NCI-H1436 treated with DMSO at 0.1 percent for 48 hours (cell line): ENCODE data around the gene SLC49A3.
"Not testable (repeated sequence)": the region's sequence is repeated elsewhere in the genome, so short reads cannot be mapped to it uniquely, and the experiment has no call there.

Source experiments
- DNase-seq: peaks from one replicate; lab custom pipeline; 2025; lab: John Stamatoyannopoulos, UW

The SLC49A3 gene

DNA sequence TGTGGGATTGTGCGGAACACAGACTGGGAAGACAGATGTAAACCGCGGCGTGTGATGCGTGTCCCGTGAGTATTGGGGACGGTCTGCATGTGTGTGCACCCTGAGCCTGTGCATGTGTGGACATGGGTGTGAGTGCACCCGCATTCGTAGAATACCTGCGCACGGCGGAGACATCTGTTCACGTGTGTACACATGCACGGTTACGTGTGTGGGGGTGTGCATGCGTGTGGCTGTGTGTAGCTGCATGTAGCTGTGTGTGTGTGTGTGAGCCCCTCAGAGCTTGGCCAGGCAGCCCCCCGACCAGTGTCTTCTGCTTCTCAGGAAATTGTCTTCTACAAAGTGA, 34.5 kb downstream of the SLC49A3 start:
- no peak for DNase-seq

GRCh38 chr4:653831-654502, 35.0 kb downstream of the SLC49A3 start:
- no peak for DNase-seq

DNA sequence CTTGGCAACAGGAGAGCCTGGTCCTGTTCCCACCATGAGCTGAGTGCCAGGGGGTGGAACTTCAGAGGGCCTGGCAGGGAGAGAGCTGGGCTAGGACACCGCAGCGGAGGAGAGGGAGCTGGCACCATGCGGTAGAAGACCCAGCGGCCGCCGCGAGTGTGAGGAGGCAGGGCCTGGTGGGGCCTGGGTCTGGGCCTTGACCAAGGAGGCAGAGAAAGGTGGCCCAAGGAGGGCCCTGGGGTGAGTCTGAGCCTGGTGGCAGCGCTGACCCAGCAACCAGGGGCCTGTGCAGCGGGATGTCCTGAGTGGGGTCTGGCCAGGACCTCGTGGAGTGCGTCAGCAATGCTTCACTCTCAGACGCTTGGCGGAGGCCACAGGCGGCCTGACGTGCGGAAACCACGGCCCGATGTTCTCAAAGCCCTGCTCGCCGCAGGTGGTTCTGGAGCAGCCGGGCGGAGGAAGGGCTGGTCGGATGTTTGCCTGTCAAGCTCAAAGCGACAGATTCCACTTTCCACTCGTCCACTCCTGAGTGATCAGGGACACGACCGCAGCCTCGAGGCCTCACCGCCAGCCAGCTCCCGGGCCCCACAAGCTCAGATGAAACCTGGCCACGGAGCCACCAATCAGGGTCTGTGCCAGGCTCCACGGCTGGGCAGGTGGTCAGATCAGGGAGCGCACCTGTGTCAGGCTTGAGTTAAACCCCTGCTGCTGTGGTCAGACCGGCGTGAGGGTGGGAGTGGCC, 35.7 kb downstream of the SLC49A3 start:
- no peak for DNase-seq

GRCh38 chr4:651884-652642, 36.9 kb downstream of the SLC49A3 start:
- no peak for DNase-seq

GRCh38 chr4:650951-651883, 37.7 kb downstream of the SLC49A3 start:
- no peak for DNase-seq

DNA sequence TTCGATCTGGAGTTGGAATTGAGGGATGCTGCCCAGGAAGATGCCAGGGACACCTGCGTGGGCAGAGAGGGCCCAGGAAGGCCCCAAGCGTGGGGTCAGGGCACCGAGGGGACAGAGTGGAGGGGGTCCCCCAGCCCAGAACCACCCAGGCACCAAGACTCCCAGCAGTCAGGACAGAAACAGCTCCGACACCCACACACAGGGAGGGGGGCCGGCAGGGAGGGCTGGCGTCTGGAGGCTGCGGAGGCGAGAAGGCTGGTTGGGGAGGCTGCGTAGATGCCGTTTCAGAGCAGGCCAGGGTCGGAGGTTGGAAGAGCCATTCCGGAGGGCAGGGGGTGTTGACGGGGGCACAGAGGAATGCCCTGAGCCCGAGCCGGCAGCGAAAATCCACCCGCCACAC, 38.5 kb downstream of the SLC49A3 start:
- DNase-seq = no peak

DNA sequence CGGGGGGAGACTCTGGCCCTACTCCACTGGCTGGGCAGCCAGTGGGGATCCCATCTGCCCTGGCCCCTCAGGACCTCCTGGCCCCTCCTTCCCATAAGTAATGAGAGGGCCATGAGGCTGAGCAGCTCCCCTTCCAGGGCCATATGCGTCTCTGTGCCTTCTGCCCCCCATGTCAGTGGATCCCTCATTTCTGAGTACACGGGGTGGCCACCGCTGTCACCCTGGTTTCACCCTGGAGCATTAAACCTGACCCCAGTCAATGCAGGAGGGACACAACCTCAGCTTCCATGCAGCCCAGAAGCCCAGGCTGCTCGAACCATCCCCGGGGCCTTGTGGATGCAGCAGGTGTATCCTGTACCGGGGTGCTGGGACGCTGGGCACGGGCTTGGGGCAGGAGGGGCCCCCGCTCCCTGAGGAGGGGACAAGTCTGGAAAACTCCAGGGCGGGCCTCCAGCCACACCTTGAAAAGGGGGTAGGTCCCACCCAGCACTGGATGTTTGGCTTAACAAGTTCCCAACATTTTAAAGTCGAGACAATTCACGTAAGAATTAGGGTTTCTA, 39.1 kb downstream of the SLC49A3 start:
- no peak for DNase-seq

GRCh38 chr4:649293-649625, 39.7 kb downstream of the SLC49A3 start:
- DNase-seq = no peak

DNA sequence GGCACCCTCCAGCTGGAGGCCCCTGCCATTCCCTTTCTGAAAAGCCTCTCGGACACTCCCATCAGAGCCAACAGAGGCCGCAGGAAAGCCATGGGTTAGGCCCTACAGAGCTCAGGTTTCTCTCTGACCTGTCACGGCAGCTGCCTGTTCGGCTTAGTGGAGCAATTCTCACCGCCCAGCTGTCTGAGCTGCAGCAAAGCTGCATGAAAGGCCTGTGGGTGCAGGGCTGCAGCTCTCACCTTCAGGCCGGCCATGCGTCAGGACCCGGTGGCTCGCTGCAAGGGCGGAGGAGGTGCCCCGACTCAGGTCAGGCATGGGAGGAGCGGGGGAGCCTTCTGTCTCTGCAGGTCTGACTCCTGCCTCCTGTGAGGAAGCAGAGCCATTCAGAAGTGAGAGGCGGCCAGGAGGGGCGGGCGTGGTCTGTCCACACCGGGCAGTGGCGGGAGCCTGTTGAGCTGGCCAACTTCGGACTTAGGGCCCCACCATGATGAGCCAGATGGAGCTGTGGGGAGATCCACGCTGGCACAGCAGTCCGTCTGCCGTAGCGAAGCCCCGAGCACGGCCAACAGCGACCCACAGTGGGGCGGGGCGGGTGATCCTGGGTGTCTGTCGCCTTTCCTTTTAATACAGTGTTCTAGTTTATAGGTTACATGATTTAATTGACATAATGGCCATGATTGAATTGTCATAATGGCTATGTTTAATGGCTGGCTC, 40.2 kb downstream of the SLC49A3 start:
- DNase-seq = no peak

GRCh38 chr4:647481-647880, 41.5 kb downstream of the SLC49A3 start:
- DNase-seq = no peak

DNA sequence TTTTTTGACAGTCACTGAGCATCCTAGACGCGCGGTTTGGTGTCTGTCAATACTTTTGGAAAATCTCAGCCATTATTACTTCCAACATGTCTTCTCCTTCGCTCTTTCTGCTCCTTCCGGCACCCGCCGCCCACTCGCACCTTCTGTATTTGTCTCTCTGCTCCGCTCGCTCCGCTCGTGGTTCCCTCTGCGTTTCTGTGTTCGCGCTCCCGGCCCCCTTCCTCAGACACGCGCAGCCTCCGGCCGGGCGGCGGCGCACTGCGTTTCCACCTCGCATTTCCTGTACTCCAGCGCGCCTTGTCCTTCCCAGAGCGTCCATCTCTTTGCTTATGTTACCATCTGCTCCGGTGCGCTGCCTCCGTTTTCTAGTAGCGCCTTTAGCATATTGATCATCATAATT, 42.5 kb downstream of the SLC49A3 start:
- no peak for DNase-seq

GRCh38 chr4:642366-642765, 46.6 kb downstream of the SLC49A3 start:
- not testable (repeated sequence) for DNase-seq

GRCh38 chr4:637536-638280, 51.2 kb downstream of the SLC49A3 start:
- DNase-seq = no peak

DNA sequence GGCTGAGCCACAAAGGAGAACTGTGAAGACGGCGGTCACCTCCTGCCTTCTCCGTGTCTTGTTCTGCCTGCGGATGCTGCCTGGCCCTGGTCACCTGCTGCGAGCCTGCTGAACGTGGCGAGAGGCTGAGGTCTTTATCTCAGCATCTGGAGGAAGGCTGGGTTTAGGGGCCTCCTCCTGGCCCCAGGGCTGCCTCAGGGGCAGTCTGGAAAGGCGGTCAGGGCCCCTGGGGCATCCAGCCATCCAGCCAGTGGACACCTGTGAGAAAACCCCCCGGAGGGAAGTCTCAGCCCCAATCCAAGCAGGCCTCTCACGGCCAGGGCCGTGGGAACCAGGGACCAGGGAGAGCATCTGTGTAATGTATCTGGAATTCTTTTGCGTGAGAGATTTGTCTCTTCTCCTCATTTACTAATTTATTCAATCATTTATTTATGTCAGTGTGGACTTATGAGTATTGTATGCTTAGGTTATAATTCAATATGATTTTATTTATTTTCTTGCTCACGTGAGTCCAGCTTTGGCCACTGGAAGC, 52.3 kb downstream of the SLC49A3 start:
- DNase-seq = no peak

DNA sequence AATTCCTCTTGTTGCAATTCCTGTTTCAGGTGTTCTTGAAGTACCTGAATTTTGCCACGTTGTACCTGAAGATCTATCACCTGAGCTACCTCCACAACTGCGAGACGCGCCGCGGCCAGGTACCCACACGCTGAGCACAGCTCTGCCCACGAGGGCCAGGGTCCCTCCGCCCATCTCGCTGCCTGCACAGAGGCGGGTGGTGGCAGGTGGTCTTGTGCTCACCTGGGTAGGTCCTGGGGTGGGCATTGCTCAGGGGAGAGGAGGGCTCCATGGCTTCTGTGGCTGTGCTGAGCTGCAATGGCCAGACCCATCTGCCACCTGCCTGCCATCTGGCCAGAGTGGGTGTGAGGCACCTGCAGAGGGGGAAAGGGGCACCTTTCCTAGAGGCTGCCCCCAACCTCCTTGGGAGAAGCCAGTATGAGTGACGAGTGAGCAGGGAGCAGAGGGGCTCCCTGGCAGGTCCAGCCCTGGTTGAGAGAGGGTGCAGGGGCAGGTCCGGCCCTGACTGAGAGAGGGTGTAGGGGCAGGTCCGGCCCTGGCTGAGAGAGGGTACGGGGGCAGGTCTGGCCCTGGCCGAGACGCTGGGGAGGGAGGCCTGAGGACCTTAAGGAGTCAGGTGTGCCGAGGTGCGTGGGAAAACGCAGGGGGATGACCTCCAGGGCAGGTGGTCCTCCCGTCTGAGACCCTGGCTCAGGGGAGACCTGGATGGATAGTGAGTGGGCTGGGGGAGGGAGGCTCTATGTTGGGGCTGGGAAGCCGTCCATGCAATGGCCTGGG, 52.9 kb downstream of the SLC49A3 start:
- no peak for DNase-seq

- DNase-seq = not testable (repeated sequence)
Measured at GRCh38 chr4:635066-635835, 53.7 kb downstream of the SLC49A3 start.

DNA sequence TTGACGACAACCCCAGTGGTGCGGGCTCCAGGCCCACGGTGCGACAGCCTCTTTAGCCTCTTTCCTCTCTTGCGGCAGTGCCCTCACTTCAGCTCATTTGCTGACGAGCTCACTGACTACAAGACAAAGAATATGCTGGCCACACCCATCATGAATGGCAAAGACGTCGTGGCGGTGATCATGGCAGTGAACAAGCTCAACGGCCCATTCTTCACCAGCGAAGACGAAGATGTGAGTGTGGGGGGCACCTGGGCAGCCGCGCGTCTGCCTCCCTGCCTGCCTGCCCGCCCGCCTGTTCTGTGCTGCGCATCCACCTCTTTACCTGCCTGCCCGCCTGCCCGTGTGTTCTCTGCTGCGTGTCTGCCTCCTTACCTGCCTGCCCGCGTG, 54.4 kb downstream of the SLC49A3 start:
- DNase-seq = no peak

DNA sequence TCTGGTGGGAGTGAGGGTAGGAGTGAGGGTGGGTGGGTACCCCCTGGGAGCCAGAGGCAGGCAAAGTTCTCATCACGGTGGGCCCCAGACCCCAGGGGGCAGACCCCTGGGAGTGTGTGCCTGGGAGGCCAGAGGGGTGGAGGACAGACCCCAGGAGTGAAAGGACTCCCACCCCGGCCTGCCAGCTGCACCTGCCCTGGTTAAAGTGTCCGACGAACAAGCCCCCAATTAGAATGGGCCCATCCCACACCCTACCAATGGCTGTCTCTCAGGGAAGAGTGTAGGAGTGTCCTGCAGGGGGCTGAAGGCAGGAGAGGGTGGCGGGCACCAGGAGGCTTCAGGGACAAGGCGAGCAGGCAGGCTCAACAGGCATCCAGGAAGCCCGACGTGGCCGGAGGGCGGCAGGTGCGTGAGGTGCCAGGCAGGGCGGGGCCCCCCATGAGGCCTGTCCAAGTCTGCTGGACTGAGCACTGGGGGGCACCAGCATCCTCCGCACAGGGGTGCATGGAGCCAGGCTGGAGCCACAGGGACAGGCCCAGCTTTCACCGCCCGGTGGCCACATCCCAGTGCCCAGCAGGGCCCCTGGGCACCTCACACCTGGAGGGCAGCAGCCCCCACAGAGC, 54.9 kb downstream of the SLC49A3 start:
- no peak for DNase-seq
